ENCODE results near the gene ZC3H12D.
"Not testable (repeated sequence)": the region's sequence is repeated elsewhere in the genome, so short reads cannot be mapped to it uniquely, and the experiment has no call there.

ZC3H12D gene

GRCh38 chr6:149483849-149484655, 762 bp downstream of the ZC3H12D start:
- DNase-seq, result no peak

- no peak for DNase-seq
Observed at GRCh38 chr6:149483334-149483725, 1.5 kb downstream of the ZC3H12D start.

- no peak for DNase-seq
Observed at GRCh38 chr6:149482545-149483333, 2.1 kb downstream of the ZC3H12D start.

GRCh38 chr6:149480502-149481280, 4.1 kb downstream of the ZC3H12D start:
- no peak for DNase-seq

GRCh38 chr6:149478631-149479314, 6.0 kb downstream of the ZC3H12D start:
- DNase-seq, result no peak

- no peak for DNase-seq
Observed at GRCh38 chr6:149477544-149477943, 7.3 kb downstream of the ZC3H12D start.

GRCh38 chr6:149476789-149477455, 7.9 kb downstream of the ZC3H12D start:
- no peak for DNase-seq

- DNase-seq, result no peak
Observed at GRCh38 chr6:149474108-149474935, 10.5 kb downstream of the ZC3H12D start.

- no peak for DNase-seq
Observed at GRCh38 chr6:149473080-149474052, 11.4 kb downstream of the ZC3H12D start.

GRCh38 chr6:149472241-149472640, 12.6 kb downstream of the ZC3H12D start:
- DNase-seq, result no peak

GRCh38 chr6:149471801-149472200, 13.0 kb downstream of the ZC3H12D start:
- no peak for DNase-seq

- no peak for DNase-seq
Observed at GRCh38 chr6:149470948-149471347, 13.9 kb downstream of the ZC3H12D start.

GRCh38 chr6:149468179-149468578, 16.6 kb downstream of the ZC3H12D start:
- no peak for DNase-seq

GRCh38 chr6:149467265-149467664, 17.5 kb downstream of the ZC3H12D start:
- DNase-seq, result no peak

GRCh38 chr6:149464411-149464810, 20.4 kb downstream of the ZC3H12D start:
- no peak for DNase-seq

GRCh38 chr6:149463781-149464180, 21.0 kb downstream of the ZC3H12D start:
- DNase-seq, result no peak

GRCh38 chr6:149462712-149463111, 22.1 kb downstream of the ZC3H12D start:
- DNase-seq, result not testable (repeated sequence)

GRCh38 chr6:149461670-149462069, 23.1 kb downstream of the ZC3H12D start:
- DNase-seq, result no peak

Measured in nucleus accumbens (tissue), 56 donors.